H9 (cell line): ENCODE results near the gene C17orf50. TPM values are rescaled to one million over a fixed set of nuclear protein-coding genes. Genes with fewer than 3 reads are reported as not detected.

Experiments used
- DNase-seq: peaks from one replicate; pipeline ENCODE4 v3.0.0-alpha.2; 2017
- H2AFZ ChIP-seq: one replicate; pipeline ENCODE4 v1.6.1; 2013; ENCODE audit warnings: mild to moderate bottlenecking, low read length, control low read depth, moderate library complexity
- H2AK5ac ChIP-seq: 2 replicates; pipeline ENCODE4 v1.6.1; 2013; ENCODE audit warnings: low read length, control low read depth, mixed read lengths; ENCODE audit not compliant: insufficient read length
- H2BK120ac ChIP-seq: one replicate; pipeline ENCODE4 v1.6.1; 2013; ENCODE audit warnings: low read depth, mild to moderate bottlenecking, low read length, control low read depth, inconsistent platforms; ENCODE audit not compliant: poor library complexity, severe bottlenecking
- H2BK12ac ChIP-seq: 2 replicates; pipeline ENCODE4 v1.6.1; 2013; ENCODE audit warnings: low read length, control low read depth, mixed read lengths, low read depth; ENCODE audit not compliant: insufficient read length
- H2BK15ac ChIP-seq: 2 replicates; pipeline ENCODE4 v1.6.1; 2013; ENCODE audit warnings: low read depth, low read length, control low read depth
- H2BK20ac ChIP-seq: one replicate; pipeline ENCODE4 v1.6.1; 2013; ENCODE audit warnings: low read depth, mild to moderate bottlenecking, low read length, control low read depth, inconsistent platforms; ENCODE audit not compliant: poor library complexity, severe bottlenecking
- H2BK5ac ChIP-seq: 2 replicates; pipeline ENCODE4 v1.6.1; 2013; ENCODE audit warnings: low read length, control low read depth, mixed read lengths; ENCODE audit not compliant: insufficient read length
- H3K14ac ChIP-seq: 2 replicates; pipeline ENCODE4 v1.6.1; 2013; ENCODE audit warnings: low read length, control low read depth; ENCODE audit not compliant: insufficient read depth
- H3K18ac ChIP-seq: 2 replicates; pipeline ENCODE4 v1.6.1; 2013; ENCODE audit warnings: low read depth, mild to moderate bottlenecking, mixed read lengths, low read length, control low read depth; ENCODE audit not compliant: insufficient read length
- H3K23ac ChIP-seq: 2 replicates; pipeline ENCODE4 v1.6.1; 2013; ENCODE audit warnings: low read length, control low read depth, mixed read lengths, low read depth; ENCODE audit not compliant: insufficient read length
- H3K23me2 ChIP-seq: 2 replicates; pipeline ENCODE4 v1.6.1; 2013; ENCODE audit warnings: low read depth, mild to moderate bottlenecking, mixed read lengths, low read length, control low read depth; ENCODE audit not compliant: insufficient read length, poor library complexity, severe bottlenecking
- H3K27ac ChIP-seq: 2 replicates; pipeline ENCODE4 v1.5.1; 2013; ENCODE audit warnings: low read length, control low read depth, mixed read lengths, low read depth; ENCODE audit not compliant: insufficient read length
- H3K27me3 ChIP-seq: 2 replicates; pipeline ENCODE4 v1.6.1; 2013; ENCODE audit warnings: low read length, control low read depth, inconsistent platforms; ENCODE audit not compliant: insufficient read depth
- H3K4ac ChIP-seq: 2 replicates; pipeline ENCODE4 v1.6.1; 2013; ENCODE audit warnings: low read depth, mild to moderate bottlenecking, control low read depth, inconsistent platforms, low read length, moderate library complexity
- H3K4me1 ChIP-seq: 2 replicates; pipeline ENCODE4 v1.6.1; 2013; ENCODE audit warnings: low read length, control low read depth, inconsistent platforms; ENCODE audit not compliant: insufficient read depth
- H3K4me2 ChIP-seq: 2 replicates; pipeline ENCODE4 v1.6.1; 2013; ENCODE audit warnings: low read length, control low read depth, mixed read lengths; ENCODE audit not compliant: insufficient read length, insufficient read depth
- H3K56ac ChIP-seq: 2 replicates; pipeline ENCODE4 v1.6.1; 2013; ENCODE audit warnings: low read depth, mild to moderate bottlenecking, mixed read lengths, low read length, control low read depth; ENCODE audit not compliant: insufficient read length
- H3K79me1 ChIP-seq: 2 replicates; pipeline ENCODE4 v1.6.1; 2013; ENCODE audit warnings: low read depth, mild to moderate bottlenecking, moderate library complexity, low read length, control low read depth, inconsistent platforms; ENCODE audit not compliant: insufficient read depth, poor library complexity, severe bottlenecking
- H3K79me2 ChIP-seq: 2 replicates; pipeline ENCODE4 v1.6.1; 2013; ENCODE audit warnings: low read length, control low read depth, inconsistent platforms; ENCODE audit not compliant: insufficient read depth
- H3K9ac ChIP-seq: 2 replicates; pipeline ENCODE4 v1.6.1; 2013; ENCODE audit warnings: low read length, control low read depth, mixed read lengths; ENCODE audit not compliant: insufficient read length; ENCODE audit errors: extremely low read depth
- H3K9me3 ChIP-seq: one replicate; pipeline ENCODE4 v1.6.1; 2013; ENCODE audit warnings: low read depth, low read length, inconsistent platforms; ENCODE audit not compliant: control insufficient read depth
- H3T11ph ChIP-seq: one replicate; pipeline ENCODE4 v1.6.1; 2013; ENCODE audit warnings: mild to moderate bottlenecking, low read length, control low read depth, inconsistent platforms
- H4K20me1 ChIP-seq: one replicate; pipeline ENCODE4 v1.6.1; 2013; ENCODE audit not compliant: control insufficient read depth, insufficient read length, insufficient read depth
- H4K5ac ChIP-seq: 2 replicates; pipeline ENCODE4 v1.6.1; 2013; ENCODE audit warnings: low read depth, mild to moderate bottlenecking, mixed read lengths, low read length, control low read depth; ENCODE audit not compliant: insufficient read length
- H4K8ac ChIP-seq: replicated peaks from 2 replicates; pipeline ENCODE4 v1.6.1; 2013; ENCODE audit warnings: low read length, control low read depth, mixed read lengths, low read depth; ENCODE audit not compliant: insufficient read length
- H4K91ac ChIP-seq: 2 replicates; pipeline ENCODE4 v1.6.1; 2013; ENCODE audit warnings: low read depth, mild to moderate bottlenecking, moderate library complexity, mixed read lengths, low read length, control low read depth; ENCODE audit not compliant: insufficient read length
- H3K27ac Mint-ChIP-seq, 3 experiments: 2 replicates in 2 of 3; 3 replicates in 1 of 3; pipeline ENCODE4 v1.8.0; 2020 to 2021; ENCODE audit warnings: mixed read lengths in 3 of 3, mild to moderate bottlenecking in 1 of 3, moderate library complexity in 1 of 3
- H3K27me3 Mint-ChIP-seq: 2 replicates; pipeline ENCODE4 v1.8.0; 2021; ENCODE audit warnings: low read depth, mild to moderate bottlenecking, moderate library complexity, mixed read lengths
- H3K36me3 Mint-ChIP-seq, 3 experiments: 2 replicates in 2 of 3; 3 replicates in 1 of 3; pipeline ENCODE4 v1.8.0; 2020 to 2021; ENCODE audit warnings: low read depth in 3 of 3, mixed read lengths in 3 of 3; ENCODE audit not compliant: insufficient read depth in 1 of 3
- H3K4me1 Mint-ChIP-seq, 2 experiments: 2 replicates each; pipeline ENCODE4 v1.8.0; 2020; ENCODE audit warnings: mixed read lengths in 2 of 2
- H3K4me3 Mint-ChIP-seq, 2 experiments: 2 replicates in 1 of 2; 3 replicates in 1 of 2; pipeline ENCODE4 v1.8.0; 2020 to 2021; ENCODE audit warnings: mild to moderate bottlenecking in 2 of 2, mixed read lengths in 2 of 2, moderate library complexity in 1 of 2
- H3K9me3 Mint-ChIP-seq, 2 experiments: 2 replicates in 1 of 2; 3 replicates in 1 of 2; pipeline ENCODE4 v1.8.0; 2020; ENCODE audit warnings: mild to moderate bottlenecking in 2 of 2, mixed read lengths in 2 of 2, moderate library complexity in 1 of 2
- WGBS: extraction: QIAGEN DNeasy Blood & Tissue Kit; methylation state at CpG from one replicate; pipeline ENCODE4 v1.1.7; 2013; ENCODE audit warnings: missing lambda C conversion rate, low lambda C conversion rate, mixed read lengths; ENCODE audit not compliant: insufficient read length; ENCODE audit errors: extremely low coverage; 5-methylcytosine and 5-hydroxymethylcytosine counted together
- total RNA-seq: library from RNA; stranded (reverse); gene quantifications from 2 replicates; pipeline ENCODE4 v1.2.1, GENCODE V29; 2021
- TF ChIP-seq, protein P1 (sequence below): fragments of 200-600 bp; sonication (generic); conservative IDR thresholded peaks from 3 replicates; pipeline ENCODE4 v1.8.0; 2021; ENCODE audit warnings: antibody characterized with exemption, mild to moderate bottlenecking

The C17orf50 gene
- total RNA-seq, 1 experiment from 2014 or later: not detected

DNA sequence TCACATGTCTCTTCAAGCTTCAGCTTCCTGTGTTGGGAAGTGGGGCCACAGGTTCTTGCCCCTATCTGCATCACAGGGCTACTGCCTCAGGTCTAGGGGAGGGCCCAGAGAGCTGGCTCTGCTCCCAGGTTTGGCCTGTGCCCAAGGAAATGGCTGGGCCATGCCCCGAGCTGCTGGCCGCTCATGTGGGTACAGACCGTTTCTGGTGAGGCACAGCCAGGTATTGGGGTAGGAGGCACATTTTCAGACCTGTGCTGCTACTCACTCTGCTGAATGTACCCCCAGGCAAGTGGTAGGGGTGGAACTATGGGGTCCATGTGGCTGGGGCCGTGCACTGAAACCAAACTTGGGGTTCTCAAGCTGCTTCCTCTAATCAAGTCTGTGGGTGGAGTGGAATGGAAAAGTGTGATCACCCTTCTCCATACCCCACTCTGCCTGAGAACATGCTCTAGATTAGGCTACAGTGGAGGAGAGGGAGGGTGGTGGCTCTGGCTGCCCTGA is 12.3 kb upstream of the C17orf50 start:
- no peak for DNase-seq
- peaks cover 7% of the 10 kb centered on the region; the same call in 1 of the 2 replicates for H3K27me3 ChIP-seq
- no peaks in the 10 kb centered on the region for H3K9me3 ChIP-seq
- no peak overlapping the region for H4K8ac ChIP-seq
- no peak overlapping the region for H3K27ac ChIP-seq
- no peaks in the 10 kb centered on the region for H3K36me3 Mint-ChIP-seq
- TF ChIP-seq, protein P1, sequence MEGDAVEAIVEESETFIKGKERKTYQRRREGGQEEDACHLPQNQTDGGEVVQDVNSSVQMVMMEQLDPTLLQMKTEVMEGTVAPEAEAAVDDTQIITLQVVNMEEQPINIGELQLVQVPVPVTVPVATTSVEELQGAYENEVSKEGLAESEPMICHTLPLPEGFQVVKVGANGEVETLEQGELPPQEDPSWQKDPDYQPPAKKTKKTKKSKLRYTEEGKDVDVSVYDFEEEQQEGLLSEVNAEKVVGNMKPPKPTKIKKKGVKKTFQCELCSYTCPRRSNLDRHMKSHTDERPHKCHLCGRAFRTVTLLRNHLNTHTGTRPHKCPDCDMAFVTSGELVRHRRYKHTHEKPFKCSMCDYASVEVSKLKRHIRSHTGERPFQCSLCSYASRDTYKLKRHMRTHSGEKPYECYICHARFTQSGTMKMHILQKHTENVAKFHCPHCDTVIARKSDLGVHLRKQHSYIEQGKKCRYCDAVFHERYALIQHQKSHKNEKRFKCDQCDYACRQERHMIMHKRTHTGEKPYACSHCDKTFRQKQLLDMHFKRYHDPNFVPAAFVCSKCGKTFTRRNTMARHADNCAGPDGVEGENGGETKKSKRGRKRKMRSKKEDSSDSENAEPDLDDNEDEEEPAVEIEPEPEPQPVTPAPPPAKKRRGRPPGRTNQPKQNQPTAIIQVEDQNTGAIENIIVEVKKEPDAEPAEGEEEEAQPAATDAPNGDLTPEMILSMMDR: no peak
- no peaks in the 10 kb centered on the region for H4K20me1 ChIP-seq
- H3K79me2 ChIP-seq: no peaks in the 10 kb centered on the region
- H3K4ac ChIP-seq: no peak overlapping the region
- no peak overlapping the region for H2BK120ac ChIP-seq
- no peak overlapping the region for H3K27ac Mint-ChIP-seq
- no peak overlapping the region for H3K9ac ChIP-seq
- peaks cover 21 to 33% of the 10 kb centered on the region in 2 experiments for H3K4me1 Mint-ChIP-seq
- WGBS: no CpG with 5 or more reads among the region's 4 CpGs
- no peak overlapping the region for H2AK5ac ChIP-seq
- no peak overlapping the region for H4K91ac ChIP-seq
- H3K18ac ChIP-seq: no peak overlapping the region
- H3K4me3 Mint-ChIP-seq: no peak overlapping the region
- H2AFZ ChIP-seq: no peak overlapping the region
- H3K23ac ChIP-seq: no peak overlapping the region
- no peak overlapping the region for H3T11ph ChIP-seq
- no peak overlapping the region for H3K56ac ChIP-seq
- no peak overlapping the region for H4K5ac ChIP-seq
- no peak overlapping the region for H3K4me2 ChIP-seq
- no peaks in the 10 kb centered on the region for H3K4me1 ChIP-seq
- no peak overlapping the region for H2BK20ac ChIP-seq
- no peak overlapping the region for H2BK12ac ChIP-seq
- H3K9me3 Mint-ChIP-seq: no peaks in the 10 kb centered on the region; a peak in 1 of 5 replicates
- H2BK5ac ChIP-seq: no peak overlapping the region
- no peak overlapping the region for H2BK15ac ChIP-seq
- no peaks in the 10 kb centered on the region for H3K79me1 ChIP-seq
- no peaks in the 10 kb centered on the region for H3K23me2 ChIP-seq
- H3K14ac ChIP-seq: no peak overlapping the region
- H3K27me3 Mint-ChIP-seq: peaks cover 40% of the 10 kb centered on the region
